HCT116 (cell line): ENCODE data around the gene HDAC11. TPM values are rescaled to one million over a fixed set of nuclear protein-coding genes. Genes with fewer than 3 reads are reported as not detected.

ENCODE experiments used
- ATAC-seq: fragments of 200-7000 bp; cut with Tn5 transposase; 2 replicates; pipeline ENCODE4 v1.9.1; 2020; ENCODE audit warnings: mild to moderate bottlenecking, moderate library complexity
- BruUV-seq: library from RNA; stranded (reverse); fragments of 400-500 nt; replicated peaks from 2 replicates; lab custom pipeline; 2021; lab: Mats Ljungman, UMichigan
- CTCF ChIA-PET: fragments of 300-600 bp; sonication (Branson Sonifier 250); formaldehyde crosslinking; loops from one replicate; lab custom pipeline; 2021; ENCODE audit warnings: antibody characterized with exemption; lab: Charles Lee
- POLR2A ChIA-PET: fragments of 300-600, 350-600 bp; sonication (Branson Sonifier 250); formaldehyde crosslinking; loops from one replicate; lab custom pipeline; 2021; ENCODE audit warnings: antibody characterized with exemption; lab: Charles Lee
- RAD21 ChIA-PET, 2 experiments: fragments of 300-600 bp; sonication (Branson Sonifier 250); formaldehyde crosslinking; loops; one replicate each; lab custom pipeline; 2023; ENCODE audit warnings: low total read pairs in 2 of 2; ENCODE audit not compliant: uncharacterized antibody in 2 of 2, unreplicated experiment in 2 of 2, low non-redundant PET in 1 of 2; lab: Charles Lee
- DNase-seq: peaks from one replicate; pipeline ENCODE4 v3.0.0-alpha.2; 2010; ENCODE audit warnings: low read depth, low spot score
- H2AFZ ChIP-seq: fragments of 200-600 bp; shearing (Covaris generic), sonication (generic); 2 replicates; pipeline ENCODE4 v1.6.1; 2017; ENCODE audit warnings: low read depth, mixed run types, mixed read lengths, antibody characterized with exemption, low read length; ENCODE audit not compliant: poor library complexity, severe bottlenecking
- H3K27ac ChIP-seq: 2 replicates; pipeline ENCODE4 v1.5.1; 2012; ENCODE audit warnings: low read depth, low read length
- H3K27me3 ChIP-seq: fragments of 200-600 bp; sonication (generic); 2 replicates; pipeline ENCODE4 v1.6.1; 2016; ENCODE audit warnings: mixed run types, low read length, mixed read lengths; ENCODE audit not compliant: insufficient read depth
- H3K36me3 ChIP-seq, 2 experiments: fragments of 200-500 bp in 1 of 2; fragments of 200-600 bp in 1 of 2; sonication (Bioruptor generic) in 1 of 2; sonication (generic) in 1 of 2; 2 replicates each; pipeline versions ENCODE4 v1.5.1 to v1.6.1; 2014 to 2016; ENCODE audit warnings: low read length in 2 of 2, inconsistent platforms in 1 of 2, mixed read lengths in 1 of 2, mixed run types in 1 of 2; ENCODE audit not compliant: insufficient read depth in 2 of 2, control insufficient read depth in 1 of 2
- H3K4me1 ChIP-seq, 2 experiments: fragments of 200-600 bp in 1 of 2; sonication (generic) in 1 of 2; 2 replicates each; pipeline versions ENCODE4 v1.5.1 to v1.6.1; 2012 to 2017; ENCODE audit warnings: low read length in 2 of 2, inconsistent platforms in 1 of 2, mild to moderate bottlenecking in 1 of 2, mixed read lengths in 1 of 2, mixed run types in 1 of 2, moderate library complexity in 1 of 2; ENCODE audit not compliant: insufficient read depth in 2 of 2, control insufficient read depth in 1 of 2
- H3K4me2 ChIP-seq: fragments of 200-600 bp; sonication (generic); 2 replicates; pipeline ENCODE4 v1.6.1; 2017; ENCODE audit warnings: mixed run types, low read length, mixed read lengths
- H3K4me3 ChIP-seq, 2 experiments: fragments of 200-600 bp in 1 of 2; sonication (generic) in 1 of 2; replicated peaks in 1 of 2; 2 replicates each; pipeline ENCODE4 v1.5.1; 2011 to 2016; ENCODE audit warnings: low read length in 2 of 2, control low read depth in 1 of 2, low read depth in 1 of 2, mild to moderate bottlenecking in 1 of 2, mixed read lengths in 1 of 2, mixed run types in 1 of 2
- H3K79me2 ChIP-seq: fragments of 200-600 bp; sonication (generic); 2 replicates; pipeline ENCODE4 v1.6.1; 2017; ENCODE audit warnings: mild to moderate bottlenecking, mixed run types, low read length, moderate library complexity, mixed read lengths; ENCODE audit not compliant: insufficient read depth
- H3K9ac ChIP-seq: fragments of 200-600 bp; sonication (generic); 2 replicates; pipeline ENCODE4 v1.6.1; 2016; ENCODE audit warnings: low read length, mixed read lengths
- H3K9me2 ChIP-seq: fragments of 200-600 bp; sonication (generic), shearing (Covaris generic); 2 replicates; pipeline ENCODE4 v1.6.1; 2017; ENCODE audit warnings: mixed run types, mild to moderate bottlenecking, moderate library complexity; ENCODE audit not compliant: insufficient read depth
- H3K9me3 ChIP-seq, 2 experiments: fragments of 200-500 bp in 1 of 2; fragments of 200-600 bp in 1 of 2; sonication (Bioruptor generic) in 1 of 2; sonication (generic) in 1 of 2; 2 replicates each; pipeline ENCODE4 v1.6.1; 2014 to 2017; ENCODE audit warnings: low read length in 2 of 2, mixed read lengths in 2 of 2, inconsistent platforms in 1 of 2, low read depth in 1 of 2, mild to moderate bottlenecking in 1 of 2, mixed run types in 1 of 2, moderate library complexity in 1 of 2; ENCODE audit not compliant: control insufficient read depth in 1 of 2, insufficient read depth in 1 of 2
- H4K20me1 ChIP-seq: fragments of 200-600 bp; sonication (generic), shearing (Covaris generic); 2 replicates; pipeline ENCODE4 v1.6.1; 2017; ENCODE audit warnings: mixed run types, mild to moderate bottlenecking, moderate library complexity; ENCODE audit not compliant: insufficient read depth
- ZNF274 ChIP-seq: fragments of 200-500 bp; sonication (Bioruptor generic); IDR thresholded peaks from 2 replicates; pipeline ENCODE4 v1.6.1; 2014; ENCODE audit warnings: mild to moderate bottlenecking, low read depth, low read length, inconsistent platforms
- intact Hi-C: fragments of 100-400 bp; cut with micrococcal nuclease; formaldehyde crosslinking; loops from 2 replicates; pipeline ENCODE4 v1.10.0; 2022
- total RNA-seq: library from RNA; stranded (reverse); gene quantifications from one replicate; pipeline ENCODE4 v1.2.1, GENCODE V29; 2021; ENCODE audit not compliant: unreplicated experiment
- TF ChIP-seq, protein P1 (sequence below): IDR thresholded peaks from 2 replicates; pipeline ENCODE4 v1.6.1; 2011; ENCODE audit warnings: mild to moderate bottlenecking, low read length, moderate library complexity; ENCODE audit not compliant: insufficient replicate concordance; ENCODE audit errors: extremely low read depth

Gene HDAC11
- total RNA-seq, 1 experiment from 2014 or later, result 16.1 TPM

- H3K9ac ChIP-seq, result no peak overlapping the region
- DNase-seq (no peak), ATAC-seq (no peak)
- H3K9me3 ChIP-seq, result no peaks in the 10 kb centered on the region
- no peaks in the 10 kb centered on the region for H3K9me2 ChIP-seq
- no peak overlapping the region for H3K4me2 ChIP-seq
- H3K36me3 ChIP-seq, result no peaks in the 10 kb centered on the region
- BruUV-seq, result no TSS peak
- H3K79me2 ChIP-seq, result no peaks in the 10 kb centered on the region
- intact Hi-C loops, result loop anchor here (5.0 kb wide), 1 partner anchor 395 kb away; no protein-coding TSS in a partner anchor
- no peak overlapping the region for H3K27ac ChIP-seq
- ChIA-PET RAD21 (no interaction called here), POLR2A (no interaction called here), CTCF (no interaction called here)
- no peak overlapping the region for H3K4me3 ChIP-seq
- H4K20me1 ChIP-seq, result no peaks in the 10 kb centered on the region
- H3K27me3 ChIP-seq, result no peaks in the 10 kb centered on the region
- H2AFZ ChIP-seq, result no peak overlapping the region
- TF ChIP-seq, protein P1, sequence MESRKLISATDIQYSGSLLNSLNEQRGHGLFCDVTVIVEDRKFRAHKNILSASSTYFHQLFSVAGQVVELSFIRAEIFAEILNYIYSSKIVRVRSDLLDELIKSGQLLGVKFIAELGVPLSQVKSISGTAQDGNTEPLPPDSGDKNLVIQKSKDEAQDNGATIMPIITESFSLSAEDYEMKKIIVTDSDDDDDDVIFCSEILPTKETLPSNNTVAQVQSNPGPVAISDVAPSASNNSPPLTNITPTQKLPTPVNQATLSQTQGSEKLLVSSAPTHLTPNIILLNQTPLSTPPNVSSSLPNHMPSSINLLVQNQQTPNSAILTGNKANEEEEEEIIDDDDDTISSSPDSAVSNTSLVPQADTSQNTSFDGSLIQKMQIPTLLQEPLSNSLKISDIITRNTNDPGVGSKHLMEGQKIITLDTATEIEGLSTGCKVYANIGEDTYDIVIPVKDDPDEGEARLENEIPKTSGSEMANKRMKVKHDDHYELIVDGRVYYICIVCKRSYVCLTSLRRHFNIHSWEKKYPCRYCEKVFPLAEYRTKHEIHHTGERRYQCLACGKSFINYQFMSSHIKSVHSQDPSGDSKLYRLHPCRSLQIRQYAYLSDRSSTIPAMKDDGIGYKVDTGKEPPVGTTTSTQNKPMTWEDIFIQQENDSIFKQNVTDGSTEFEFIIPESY, result no peak
- peaks cover 0 to 11% of the 10 kb centered on the region in 2 experiments; a peak in 1 of 4 replicates for H3K4me1 ChIP-seq
Observed at GRCh38 chr3:13492048-13492447, 11.9 kb downstream of the HDAC11 start.

- Histone ChIP-seq H3K9me3 (no peaks in the 10 kb centered on the region), H3K4me3 (no peak overlapping the region), H3K4me1 (peaks cover 0 to 11% of the 10 kb centered on the region in 2 experiments; a peak in 1 of 4 replicates), H3K4me2 (no peak overlapping the region), H3K36me3 (no peaks in the 10 kb centered on the region), H2AFZ (no peak overlapping the region), H3K27me3 (no peaks in the 10 kb centered on the region), H4K20me1 (no peaks in the 10 kb centered on the region), H3K9me2 (no peaks in the 10 kb centered on the region), H3K9ac (no peak overlapping the region), H3K27ac (no peak overlapping the region), H3K79me2 (no peaks in the 10 kb centered on the region)
- no TSS peak for BruUV-seq
- ChIA-PET POLR2A (no interaction called here), CTCF (no interaction called here), RAD21 (no interaction called here)
- ATAC-seq, result no peak
- intact Hi-C loops, result loop anchor here (5.0 kb wide), 1 partner anchor 394 kb away; no protein-coding TSS in a partner anchor
- no peak for TF ChIP-seq ZNF274
- DNase-seq, result no peak
Observed at GRCh38 chr3:13492976-13493866, 13.1 kb downstream of the HDAC11 start.
